ENCODE data around the gene ZNF124. TPM values are rescaled to one million over a fixed set of nuclear protein-coding genes. Genes with fewer than 3 reads are reported as not detected.
A peak's percentile ranks its signal among the peaks of the same experiment; 100 is the strongest.
"Not testable (repeated sequence)": the region's sequence is repeated elsewhere in the genome, so short reads cannot be mapped to it uniquely, and the experiment has no call there.

ZNF124 gene
- total and polyA plus RNA-seq, 7 experiments from 2014 or later = 8.3 to 26.7 (median 17.5) TPM

GRCh38 chr1:247165674-247166073, 6.1 kb downstream of the ZNF124 start:
- Mint-ChIP-seq H3K9me3 (peaks cover 15 to 87% (median 55%) of the 10 kb centered on the region in 11 donors), H3K27me3 (no peaks in the 10 kb centered on the region), H3K36me3 (peaks cover 37 to 71% (median 65%) of the 10 kb centered on the region in 5 donors), H3K4me3 (peak overlapping the region in 1 of 10 donors; percentile 24), H3K4me1 (peaks cover 13 to 52% (median 44%) of the 10 kb centered on the region in 7 donors), H3K27ac (no peak overlapping the region)
- Histone ChIP-seq H3K27ac (ENCODE audit: low read depth, low read length) (no peak overlapping the region), H3K4me1 (ENCODE audit: control insufficient read depth in 2 of 2, insufficient read depth in 2 of 2, low read length in 2 of 2) (no peaks in the 10 kb centered on the region), H3K4me3 (ENCODE audit: low read length) (no peak overlapping the region), H3K36me3 (ENCODE audit: control insufficient read depth in 2 of 3, insufficient read depth in 3 of 3, low read length in 3 of 3) (no peaks in the 10 kb centered on the region), H3K9me3 (ENCODE audit: control insufficient read depth in 2 of 3, low read length in 3 of 3) (peaks cover 3 to 61% (median 22%) of the 10 kb centered on the region in 3 experiments), H3K27me3 (ENCODE audit: control insufficient read depth in 2 of 2, insufficient read depth in 2 of 2, low read length in 2 of 2) (no peaks in the 10 kb centered on the region)
- ATAC-seq (no peak), DNase-seq (no peak)
- ChIA-PET CTCF (no interaction called here), POLR2A (interaction anchor here (1.4 kb wide), 1 partner anchor 38 kb away, joined by 3 read pairs; no protein-coding TSS in a partner anchor)
- intact Hi-C loops (cut with micrococcal nuclease) = loop anchor here in 1 of 2 donors (5.0 kb wide), 1 partner anchor 88 kb away; the partner anchor contains the start of gene ZNF670

GRCh38 chr1:247164694-247165093, 7.1 kb downstream of the ZNF124 start:
- H3K27ac ChIP-seq (ENCODE audit: low read depth, low read length) = no peak overlapping the region
- no peaks in the 10 kb centered on the region for H3K36me3 ChIP-seq (ENCODE audit: control insufficient read depth in 2 of 3, insufficient read depth in 3 of 3, low read length in 3 of 3)
- intact Hi-C loops (cut with micrococcal nuclease) = loop anchor here in 1 of 2 donors (5.0 kb wide), 1 partner anchor 87 kb away; the partner anchor contains the start of gene ZNF670
- Mint-ChIP-seq H3K27me3 (no peaks in the 10 kb centered on the region), H3K36me3 (peaks cover 46 to 75% (median 72%) of the 10 kb centered on the region in 5 donors), H3K4me1 (peaks cover 11 to 44% (median 38%) of the 10 kb centered on the region in 7 donors), H3K4me3 (peak overlapping the region in 1 of 10 donors; percentile 30), H3K27ac (no peak overlapping the region), H3K9me3 (peaks cover 15 to 90% (median 62%) of the 10 kb centered on the region in 11 donors)
- H3K4me1 ChIP-seq (ENCODE audit: control insufficient read depth in 2 of 2, insufficient read depth in 2 of 2, low read length in 2 of 2) = no peaks in the 10 kb centered on the region
- DNase-seq (no peak), ATAC-seq (no peak)
- peaks cover 3 to 70% (median 22%) of the 10 kb centered on the region in 3 experiments for H3K9me3 ChIP-seq (ENCODE audit: control insufficient read depth in 2 of 3, low read length in 3 of 3)
- no peak overlapping the region for H3K4me3 ChIP-seq (ENCODE audit: low read length)
- ChIA-PET POLR2A (interaction anchor here (0.7 to 1.4 kb wide), 2 partner anchors 37 to 172 kb away, joined by 3 read pairs; no protein-coding TSS in a partner anchor), CTCF (no interaction called here)
- H3K27me3 ChIP-seq (ENCODE audit: control insufficient read depth in 2 of 2, insufficient read depth in 2 of 2, low read length in 2 of 2) = no peaks in the 10 kb centered on the region

- CTCF ChIA-PET = no interaction called here
- H3K36me3 Mint-ChIP-seq = peaks cover 26 to 86% (median 80%) of the 10 kb centered on the region in 5 donors
- H3K36me3 ChIP-seq (ENCODE audit: control insufficient read depth in 2 of 3, insufficient read depth in 3 of 3, low read length in 3 of 3) = peaks cover 0 to 51% (median 7%) of the 10 kb centered on the region in 3 experiments
- H3K27ac Mint-ChIP-seq = no peak overlapping the region
- H3K4me3 Mint-ChIP-seq = no peak overlapping the region
- ATAC-seq = no peak
- H3K4me3 ChIP-seq (ENCODE audit: low read length) = no peak overlapping the region
- no peaks in the 10 kb centered on the region for H3K27me3 Mint-ChIP-seq
- H3K9me3 ChIP-seq (ENCODE audit: control insufficient read depth in 2 of 3, low read length in 3 of 3) = peaks cover 8 to 87% (median 23%) of the 10 kb centered on the region in 3 experiments
- peak in 2 of 9 donors; percentile 2 to 5 for DNase-seq
- no peak overlapping the region for H3K27ac ChIP-seq (ENCODE audit: low read depth, low read length)
- H3K4me1 Mint-ChIP-seq = peaks cover 0 to 6% (median under 1%) of the 10 kb centered on the region in 7 donors
- POLR2A ChIA-PET = no interaction called here
- no peaks in the 10 kb centered on the region for H3K27me3 ChIP-seq (ENCODE audit: control insufficient read depth in 2 of 2, insufficient read depth in 2 of 2, low read length in 2 of 2)
- intact Hi-C loops (cut with micrococcal nuclease) = loop anchor here in 1 of 2 donors (5.0 kb wide), 1 partner anchor 55 kb away; the partner anchor contains the start of gene ZNF669
- no peaks in the 10 kb centered on the region for H3K4me1 ChIP-seq (ENCODE audit: control insufficient read depth in 2 of 2, insufficient read depth in 2 of 2, low read length in 2 of 2)
- peaks cover 7 to 98% (median 73%) of the 10 kb centered on the region in 11 donors for H3K9me3 Mint-ChIP-seq
Observed at GRCh38 chr1:247156787-247157232, 15.0 kb downstream of the ZNF124 start.

GRCh38 chr1:247147781-247148180, 24.0 kb downstream of the ZNF124 start:
- DNase-seq = no peak
- no peak for ATAC-seq
- no peaks in the 10 kb centered on the region for H3K4me1 ChIP-seq (ENCODE audit: control insufficient read depth in 2 of 2, insufficient read depth in 2 of 2, low read length in 2 of 2)
- H3K27ac ChIP-seq (ENCODE audit: low read depth, low read length) = no peak overlapping the region
- ChIA-PET POLR2A (no interaction called here), CTCF (no interaction called here)
- peaks cover 20 to 94% (median 71%) of the 10 kb centered on the region in 11 donors for H3K9me3 Mint-ChIP-seq
- no peak overlapping the region for H3K4me3 ChIP-seq (ENCODE audit: low read length)
- H3K4me1 Mint-ChIP-seq = peaks cover 0 to 3% (median 0%) of the 10 kb centered on the region in 7 donors
- no peak overlapping the region for H3K27ac Mint-ChIP-seq
- no peaks in the 10 kb centered on the region for H3K27me3 ChIP-seq (ENCODE audit: control insufficient read depth in 2 of 2, insufficient read depth in 2 of 2, low read length in 2 of 2)
- intact Hi-C loops (cut with micrococcal nuclease) = no loop called here
- H3K36me3 Mint-ChIP-seq = peaks cover 31 to 64% (median 60%) of the 10 kb centered on the region in 5 donors
- H3K9me3 ChIP-seq (ENCODE audit: control insufficient read depth in 2 of 3, low read length in 3 of 3) = peaks cover 14 to 85% (median 25%) of the 10 kb centered on the region in 3 experiments
- H3K36me3 ChIP-seq (ENCODE audit: control insufficient read depth in 2 of 3, insufficient read depth in 3 of 3, low read length in 3 of 3) = peaks cover 0 to 4% (median 0%) of the 10 kb centered on the region in 3 experiments
- H3K4me3 Mint-ChIP-seq = no peak overlapping the region
- no peaks in the 10 kb centered on the region for H3K27me3 Mint-ChIP-seq

GRCh38 chr1:247147120-247147519, 24.7 kb downstream of the ZNF124 start:
- H3K27me3 Mint-ChIP-seq; H3K36me3 ChIP-seq (ENCODE audit: control insufficient read depth in 2 of 3, insufficient read depth in 3 of 3, low read length in 3 of 3); H3K4me3 ChIP-seq (ENCODE audit: low read length); H3K4me3 Mint-ChIP-seq; DNase-seq; H3K27me3 ChIP-seq (ENCODE audit: control insufficient read depth in 2 of 2, insufficient read depth in 2 of 2, low read length in 2 of 2); H3K4me1 ChIP-seq (ENCODE audit: control insufficient read depth in 2 of 2, insufficient read depth in 2 of 2, low read length in 2 of 2); POLR2A ChIA-PET; H3K27ac ChIP-seq (ENCODE audit: low read depth, low read length); H3K4me1 Mint-ChIP-seq; H3K27ac Mint-ChIP-seq; ATAC-seq; intact Hi-C loops (cut with micrococcal nuclease): not testable (repeated sequence)
- CTCF ChIA-PET = interaction anchor here (0.6 kb wide), 1 partner anchor 341 kb away, joined by 3 read pairs; no protein-coding TSS in a partner anchor
- H3K9me3 ChIP-seq (ENCODE audit: control insufficient read depth in 2 of 3, low read length in 3 of 3) = peaks cover 14 to 83% (median 25%) of the 10 kb centered on the region in 3 experiments
- H3K36me3 Mint-ChIP-seq = peaks cover 35 to 64% (median 58%) of the 10 kb centered on the region in 5 donors
- peaks cover 22 to 95% (median 72%) of the 10 kb centered on the region in 11 donors for H3K9me3 Mint-ChIP-seq

GRCh38 chr1:247146671-247147070, 25.1 kb downstream of the ZNF124 start:
- Histone ChIP-seq H3K36me3 (ENCODE audit: control insufficient read depth in 2 of 3, insufficient read depth in 3 of 3, low read length in 3 of 3) (peaks cover 0 to 9% (median 0%) of the 10 kb centered on the region in 3 experiments), H3K4me3 (ENCODE audit: low read length) (no peak overlapping the region), H3K27ac (ENCODE audit: low read depth, low read length) (no peak overlapping the region), H3K4me1 (ENCODE audit: control insufficient read depth in 2 of 2, insufficient read depth in 2 of 2, low read length in 2 of 2) (no peaks in the 10 kb centered on the region), H3K9me3 (ENCODE audit: control insufficient read depth in 2 of 3, low read length in 3 of 3) (peaks cover 14 to 85% (median 25%) of the 10 kb centered on the region in 3 experiments), H3K27me3 (ENCODE audit: control insufficient read depth in 2 of 2, insufficient read depth in 2 of 2, low read length in 2 of 2) (no peaks in the 10 kb centered on the region)
- Mint-ChIP-seq H3K27ac (no peak overlapping the region), H3K4me3 (no peak overlapping the region), H3K9me3 (peaks cover 22 to 96% (median 71%) of the 10 kb centered on the region in 11 donors), H3K4me1 (peaks cover 0 to 3% (median 0%) of the 10 kb centered on the region in 7 donors), H3K27me3 (no peaks in the 10 kb centered on the region), H3K36me3 (peaks cover 35 to 66% (median 61%) of the 10 kb centered on the region in 5 donors)
- DNase-seq (no peak), ATAC-seq (no peak)
- ChIA-PET CTCF (interaction anchor here (0.6 kb wide), 1 partner anchor 342 kb away, joined by 3 read pairs; no protein-coding TSS in a partner anchor), POLR2A (no interaction called here)
- intact Hi-C loops (cut with micrococcal nuclease) = no loop called here

Data from naive thymus-derived CD4-positive, alpha-beta T cell (primary cell).